Measurements from ENCODE around the gene TMEM169. TPM values are rescaled to one million over a fixed set of nuclear protein-coding genes. Genes with fewer than 3 reads are reported as not detected.

Gene TMEM169
- total RNA-seq, 1 donor from 2014 or later: 3.1 TPM

DNA sequence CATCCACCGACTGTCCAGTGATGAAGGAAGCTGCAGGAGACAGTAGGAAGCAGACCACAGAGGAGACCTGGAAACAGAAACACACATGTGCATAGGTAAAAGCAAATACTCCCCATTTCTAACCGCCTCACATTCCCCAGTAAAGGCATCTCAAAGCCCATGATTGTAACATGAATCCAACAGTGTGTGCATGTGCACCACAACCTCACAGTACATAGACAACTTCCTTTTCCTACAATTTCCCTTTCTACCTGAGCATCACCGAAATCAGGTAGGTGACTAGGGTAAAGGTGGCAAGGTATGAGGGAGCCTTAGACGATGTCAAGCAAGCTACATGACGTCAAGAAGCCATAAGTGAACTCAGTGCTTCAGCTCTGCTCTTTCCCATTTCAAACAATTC, 37.8 kb upstream of the TMEM169 start:
- no peak for DNase-seq (ENCODE audit: low read depth)
- H3K4me3 ChIP-seq (ENCODE audit: low read depth, low read length): no peak overlapping the region
- TF ChIP-seq CTCF (conservative IDR thresholded peaks at IDR 0.05; ENCODE audit: low read depth, low read length): no peak

DNA sequence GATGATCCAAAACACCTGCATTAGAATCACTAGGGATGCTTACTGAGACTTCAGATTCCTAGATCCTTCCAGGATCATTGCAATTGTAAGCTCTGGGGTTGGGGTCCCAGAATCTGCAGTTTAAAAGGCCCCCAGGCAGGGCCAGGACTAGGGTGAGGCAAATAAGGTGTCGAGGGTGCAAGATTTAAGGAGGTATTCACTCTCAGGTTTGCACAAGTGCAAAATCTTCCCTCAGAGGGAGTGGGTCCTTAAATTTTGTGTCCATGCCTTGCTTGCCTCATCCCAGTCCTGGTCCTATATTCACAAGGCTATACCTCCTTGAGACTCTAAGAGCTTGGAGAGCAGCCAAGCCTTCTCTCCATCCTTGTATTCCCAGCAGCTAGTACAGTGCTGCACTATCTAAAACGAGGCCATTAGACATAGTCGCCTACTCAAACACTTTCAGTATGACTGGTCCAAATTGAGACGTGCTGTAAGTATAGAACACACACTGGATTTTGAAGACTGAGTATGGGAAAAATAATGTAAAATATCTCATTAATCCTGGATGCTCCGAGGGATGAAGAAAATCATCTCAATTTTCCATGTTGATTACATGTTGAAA, 36.7 kb upstream of the TMEM169 start:
- TF ChIP-seq CTCF (conservative IDR thresholded peaks at IDR 0.05; ENCODE audit: low read depth, low read length): no peak
- H3K4me3 ChIP-seq (ENCODE audit: low read depth, low read length): no peak overlapping the region

GRCh38 chr2:216047397-216047796, 34.3 kb upstream of the TMEM169 start:
- no peak for DNase-seq (ENCODE audit: low read depth)
- no peak for TF ChIP-seq CTCF (conservative IDR thresholded peaks at IDR 0.05; ENCODE audit: low read depth, low read length)
- H3K4me3 ChIP-seq (ENCODE audit: low read depth, low read length): no peak overlapping the region

More for the DNA sequence above, 36.7 kb upstream of the TMEM169 start:
- DNase-seq (ENCODE audit: low read depth): no peak

- H3K4me3 ChIP-seq (ENCODE audit: low read depth, low read length): no peak overlapping the region
- no peak for DNase-seq (ENCODE audit: low read depth)
- TF ChIP-seq CTCF (conservative IDR thresholded peaks at IDR 0.05; ENCODE audit: low read depth, low read length): no peak
Observed at GRCh38 chr2:216049452-216049851, 32.3 kb upstream of the TMEM169 start.

GRCh38 chr2:216051350-216051749, 30.4 kb upstream of the TMEM169 start:
- TF ChIP-seq CTCF (conservative IDR thresholded peaks at IDR 0.05; ENCODE audit: low read depth, low read length): no peak
- DNase-seq (ENCODE audit: low read depth): no peak
- no peak overlapping the region for H3K4me3 ChIP-seq (ENCODE audit: low read depth, low read length)

DNA sequence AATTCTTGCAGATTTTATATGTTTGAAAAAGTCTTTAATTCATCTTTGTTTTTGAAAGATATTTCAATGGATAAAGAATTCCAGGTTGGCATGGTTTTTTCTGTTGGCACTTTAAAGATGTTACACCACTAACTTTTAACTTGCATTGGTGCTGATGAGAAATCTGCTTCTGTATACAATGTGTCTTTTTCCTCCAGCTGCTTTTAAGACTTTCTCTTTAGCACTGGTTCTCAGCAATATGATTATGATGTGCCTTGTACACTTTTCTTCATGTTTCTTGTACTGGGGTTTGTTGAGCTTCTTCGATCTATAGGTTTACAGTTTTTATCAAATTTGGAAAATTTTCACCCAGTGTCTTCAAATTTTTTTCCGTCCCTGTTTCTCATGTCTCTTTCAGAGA, 29.3 kb upstream of the TMEM169 start:
- TF ChIP-seq CTCF (conservative IDR thresholded peaks at IDR 0.05; ENCODE audit: low read depth, low read length): no peak
- DNase-seq (ENCODE audit: low read depth): no peak
- no peak overlapping the region for H3K4me3 ChIP-seq (ENCODE audit: low read depth, low read length)

DNA sequence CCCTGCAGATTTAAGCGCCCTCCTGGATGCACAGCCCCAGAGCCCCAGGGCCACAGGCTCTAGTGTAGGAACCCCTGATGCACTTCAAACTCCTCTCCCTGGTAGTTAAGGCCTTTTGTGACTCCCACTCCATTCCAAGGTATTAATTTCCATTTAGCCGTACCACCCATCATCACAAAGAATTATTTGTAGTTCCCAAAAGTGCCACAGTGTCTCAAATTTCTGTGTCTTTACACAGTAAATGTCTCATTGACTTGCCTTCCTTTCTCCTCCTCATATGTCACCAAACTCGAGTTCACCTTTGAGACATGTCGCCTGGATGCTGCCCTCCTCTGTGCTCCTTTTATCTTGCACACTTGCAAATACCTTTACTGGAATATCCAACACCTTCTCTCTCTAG, 26.0 kb upstream of the TMEM169 start:
- no peak for TF ChIP-seq CTCF (conservative IDR thresholded peaks at IDR 0.05; ENCODE audit: low read depth, low read length)
- no peak overlapping the region for H3K4me3 ChIP-seq (ENCODE audit: low read depth, low read length)
- DNase-seq (ENCODE audit: low read depth): no peak
